OCI-LY1 (cell line): Measurements from ENCODE around the gene MED15.

Experiments
- H2AFZ ChIP-seq: fragments of 200-600 bp; sonication (generic), shearing (Covaris generic); 2 replicates; pipeline ENCODE4 v1.6.0; 2014; ENCODE audit warnings: antibody characterized with exemption, mild to moderate bottlenecking, low read length
- H3F3A ChIP-seq: fragments of 200-600 bp; sonication (generic), shearing (Covaris generic); 2 replicates; pipeline ENCODE4 v1.6.0; 2014; ENCODE audit warnings: mild to moderate bottlenecking, antibody characterized with exemption, low read length, moderate library complexity; ENCODE audit not compliant: insufficient read depth
- H3K27ac ChIP-seq: fragments of 200-600 bp; sonication (generic); 2 replicates; pipeline ENCODE4 v1.5.1; 2014; ENCODE audit warnings: low read length, mixed run types, mild to moderate bottlenecking, low read depth; ENCODE audit not compliant: poor library complexity, severe bottlenecking
- H3K27me3 ChIP-seq: fragments of 200-600 bp; sonication (generic); 2 replicates; pipeline ENCODE4 v1.6.0; 2014; ENCODE audit warnings: antibody characterized with exemption, mild to moderate bottlenecking, low read length, moderate library complexity; ENCODE audit not compliant: insufficient read depth
- H3K36me3 ChIP-seq: fragments of 200-600 bp; sonication (generic); 2 replicates; pipeline ENCODE4 v1.6.1; 2014; ENCODE audit warnings: mild to moderate bottlenecking, antibody characterized with exemption, low read length, moderate library complexity, mixed read lengths; ENCODE audit not compliant: insufficient read depth
- H3K4me1 ChIP-seq: fragments of 200-600 bp; sonication (generic); 2 replicates; pipeline ENCODE4 v1.5.1; 2014; ENCODE audit warnings: mild to moderate bottlenecking, low read length, moderate library complexity; ENCODE audit not compliant: insufficient read depth, severe bottlenecking
- H3K4me2 ChIP-seq: fragments of 200-600 bp; sonication (generic), shearing (Covaris generic); 2 replicates; pipeline ENCODE4 v1.6.1; 2014; ENCODE audit warnings: low read length
- H3K4me3 ChIP-seq: fragments of 200-600 bp; sonication (generic); 2 replicates; pipeline ENCODE4 v1.5.1; 2014; ENCODE audit warnings: low read length, low read depth, mild to moderate bottlenecking, mixed read lengths; ENCODE audit not compliant: poor library complexity, severe bottlenecking
- H3K79me2 ChIP-seq: fragments of 200-600 bp; shearing (Covaris generic); 2 replicates; pipeline ENCODE4 v1.6.1; 2016; ENCODE audit warnings: mixed run types, low read length, mixed read lengths; ENCODE audit not compliant: insufficient read depth
- H3K9ac ChIP-seq: fragments of 200-600 bp; sonication (generic), shearing (Covaris generic); 2 replicates; pipeline ENCODE4 v1.6.1; 2014; ENCODE audit warnings: mild to moderate bottlenecking, low read length, mixed read lengths
- H3K9me2 ChIP-seq: fragments of 200-600 bp; sonication (generic), shearing (Covaris generic); 2 replicates; pipeline ENCODE4 v1.6.1; 2014; ENCODE audit warnings: low read depth, mild to moderate bottlenecking, low read length, mixed read lengths
- H3K9me3 ChIP-seq: fragments of 200-600 bp; shearing (Covaris generic); 2 replicates; pipeline ENCODE4 v1.6.1; 2014; ENCODE audit warnings: low read length, mixed read lengths
- H4K20me1 ChIP-seq: fragments of 200-600 bp; sonication (generic), shearing (Covaris generic); 2 replicates; pipeline ENCODE4 v1.6.0; 2016; ENCODE audit warnings: mild to moderate bottlenecking, low read length; ENCODE audit not compliant: insufficient read depth
- CTCF ChIP-seq: fragments of 200-600 bp; sonication (generic), shearing (Covaris generic); IDR thresholded peaks from 2 replicates; pipeline ENCODE4 v1.5.1; 2017; ENCODE audit warnings: mild to moderate bottlenecking, antibody characterized with exemption, low read length, moderate library complexity, mixed read lengths
- EZH2 ChIP-seq: fragments of 200-600 bp; sonication (generic), shearing (Covaris generic); IDR thresholded peaks from 2 replicates; pipeline ENCODE4 v1.8.0; 2017; ENCODE audit warnings: borderline replicate concordance, mixed run types, mild to moderate bottlenecking, antibody characterized with exemption, low read length, moderate library complexity, mixed read lengths

The MED15 gene

GRCh38 chr22:20494978-20495860 is 12.2 kb upstream of the MED15 start, which contains the start of gene KLHL22:
Gene KLHL22 (minus strand): TSS chr22:20495795. CDS start chr22:20489211, 6,584 bp downstream.
- no peaks in the 10 kb centered on the region for H3F3A ChIP-seq
- TF ChIP-seq CTCF: no peak
- no peak for TF ChIP-seq EZH2
- H3K79me2 ChIP-seq: no peaks in the 10 kb centered on the region
- H3K9me2 ChIP-seq: no peaks in the 10 kb centered on the region
- H3K9me3 ChIP-seq: no peaks in the 10 kb centered on the region
- no peak within 1 kb of the TSS for H2AFZ ChIP-seq
- H4K20me1 ChIP-seq: no peaks in the 10 kb centered on the region
- H3K36me3 ChIP-seq: no peaks in the 10 kb centered on the region
- peak within 1 kb of the TSS; percentile 74 for H3K4me3 ChIP-seq
- peak within 1 kb of the TSS; percentile 73 for H3K9ac ChIP-seq
- H3K27ac ChIP-seq: no peak within 1 kb of the TSS
- H3K4me2 ChIP-seq: peak within 1 kb of the TSS; percentile 91
- H3K4me1 ChIP-seq: peaks cover 13% of the 10 kb centered on the region
- H3K27me3 ChIP-seq: no peaks in the 10 kb centered on the region

- Histone ChIP-seq H3K4me1 (peaks cover 13% of the 10 kb centered on the region), H3K27me3 (no peaks in the 10 kb centered on the region), H3K79me2 (no peaks in the 10 kb centered on the region), H3K4me2 (peak overlapping the region; percentile 91), H3F3A (no peaks in the 10 kb centered on the region), H4K20me1 (no peaks in the 10 kb centered on the region), H3K27ac (no peak overlapping the region), H3K9me3 (no peaks in the 10 kb centered on the region), H3K36me3 (no peaks in the 10 kb centered on the region), H2AFZ (no peak overlapping the region), H3K9ac (peak overlapping the region; percentile 68), H3K4me3 (peak overlapping the region; percentile 74), H3K9me2 (no peaks in the 10 kb centered on the region)
- peak; percentile 97 for TF ChIP-seq CTCF
- TF ChIP-seq EZH2: no peak
Observed at GRCh38 chr22:20495861-20496681, 11.3 kb upstream of the MED15 start.

- H3F3A ChIP-seq: no peaks in the 10 kb centered on the region
Observed at GRCh38 chr22:20497426-20497825, 10.0 kb upstream of the MED15 start.

More at GRCh38 chr22:20497426-20497825, 10.0 kb upstream of the MED15 start:
- H4K20me1 ChIP-seq: no peaks in the 10 kb centered on the region
- no peaks in the 10 kb centered on the region for H3K9me2 ChIP-seq
- no peaks in the 10 kb centered on the region for H3K9me3 ChIP-seq
- H3K4me3 ChIP-seq: no peak overlapping the region
- H3K36me3 ChIP-seq: no peaks in the 10 kb centered on the region
- no peak overlapping the region for H3K27ac ChIP-seq
- no peak overlapping the region for H3K4me2 ChIP-seq
- no peak for TF ChIP-seq EZH2
- no peak for TF ChIP-seq CTCF
- peaks cover 13% of the 10 kb centered on the region for H3K4me1 ChIP-seq
- no peak overlapping the region for H2AFZ ChIP-seq
- no peak overlapping the region for H3K9ac ChIP-seq
- H3K27me3 ChIP-seq: no peaks in the 10 kb centered on the region
- no peaks in the 10 kb centered on the region for H3K79me2 ChIP-seq
